ENCODE results near the gene TEDDM1. TPM values are rescaled to one million over a fixed set of nuclear protein-coding genes. Genes with fewer than 3 reads are reported as not detected.

TEDDM1 gene
- polyA plus RNA-seq, 1 donor from 2014 or later, result not detected

GRCh38 chr1:182415789-182416188, 15.3 kb upstream of the TEDDM1 start:
- no peaks in the 10 kb centered on the region for H4K20me1 ChIP-seq (ENCODE audit: insufficient read depth)
- H3K9me2 ChIP-seq (ENCODE audit: insufficient read depth, low read length), result no peaks in the 10 kb centered on the region
- H3K4me3 ChIP-seq (ENCODE audit: low read length), result no peak overlapping the region
- no peak overlapping the region for H2AFZ ChIP-seq (ENCODE audit: low read depth, low read length)
- no peaks in the 10 kb centered on the region for H3K36me3 ChIP-seq (ENCODE audit: insufficient read depth, low read length)
- H3K9me3 ChIP-seq (ENCODE audit: low read length), result no peaks in the 10 kb centered on the region
- no peak overlapping the region for H3K4me2 ChIP-seq (ENCODE audit: low read length)
- H3K79me2 ChIP-seq (replicated peaks; ENCODE audit: insufficient read depth, low read length), result no peaks in the 10 kb centered on the region
- H3K27me3 ChIP-seq (ENCODE audit: insufficient read depth, low read depth, low read length), result no peaks in the 10 kb centered on the region
- no peak overlapping the region for H3K9ac ChIP-seq (ENCODE audit: low read length)
- TF ChIP-seq MXI1 (conservative IDR thresholded peaks at IDR 0.05; ENCODE audit: poor library complexity, severe bottlenecking), result no peak
- no peak for TF ChIP-seq EP300 (conservative IDR thresholded peaks at IDR 0.05; ENCODE audit: poor library complexity, severe bottlenecking)
- no peak for TF ChIP-seq EZH2 (IDR thresholded peaks at IDR 0.05; ENCODE audit: borderline replicate concordance, insufficient read depth, low read length, poor library complexity, severe bottlenecking)
- TF ChIP-seq SMC3 (conservative IDR thresholded peaks at IDR 0.05; ENCODE audit: poor library complexity), result no peak
- no peak for TF ChIP-seq REST (IDR thresholded peaks at IDR 0.05; ENCODE audit: borderline replicate concordance)
- TF ChIP-seq RAD21 (conservative IDR thresholded peaks at IDR 0.05), result no peak
- no peak for TF ChIP-seq POLR2AphosphoS5 (IDR thresholded peaks at IDR 0.05)
- no peak for TF ChIP-seq CTCF (IDR thresholded peaks at IDR 0.05; ENCODE audit: poor library complexity, severe bottlenecking)
- no peak for TF ChIP-seq TAF1 (IDR thresholded peaks at IDR 0.05; ENCODE audit: low read depth)
- H3K27ac ChIP-seq (ENCODE audit: low read length), result no peak overlapping the region
- no peaks in the 10 kb centered on the region for H3F3A ChIP-seq (ENCODE audit: insufficient read depth, low read length, poor library complexity, severe bottlenecking)

GRCh38 chr1:182413969-182414368, 13.5 kb upstream of the TEDDM1 start:
- TF ChIP-seq SMC3 (conservative IDR thresholded peaks at IDR 0.05; ENCODE audit: poor library complexity) (no peak), CTCF (IDR thresholded peaks at IDR 0.05; ENCODE audit: poor library complexity, severe bottlenecking) (no peak), EP300 (conservative IDR thresholded peaks at IDR 0.05; ENCODE audit: poor library complexity, severe bottlenecking) (no peak), RAD21 (conservative IDR thresholded peaks at IDR 0.05) (no peak), MXI1 (conservative IDR thresholded peaks at IDR 0.05; ENCODE audit: poor library complexity, severe bottlenecking) (no peak)
- Histone ChIP-seq H3K4me3 (ENCODE audit: low read length) (no peak overlapping the region), H3K4me2 (ENCODE audit: low read length) (no peak overlapping the region), H3K27me3 (ENCODE audit: insufficient read depth, low read depth, low read length) (no peaks in the 10 kb centered on the region), H3K27ac (ENCODE audit: low read length) (no peak overlapping the region), H3K9ac (ENCODE audit: low read length) (no peak overlapping the region), H3K36me3 (ENCODE audit: insufficient read depth, low read length) (no peaks in the 10 kb centered on the region), H3K9me3 (ENCODE audit: low read length) (no peaks in the 10 kb centered on the region), H2AFZ (ENCODE audit: low read depth, low read length) (no peak overlapping the region), H3K79me2 (replicated peaks; ENCODE audit: insufficient read depth, low read length) (no peaks in the 10 kb centered on the region), H4K20me1 (ENCODE audit: insufficient read depth) (no peaks in the 10 kb centered on the region), H3F3A (ENCODE audit: insufficient read depth, low read length, poor library complexity, severe bottlenecking) (no peaks in the 10 kb centered on the region), H3K9me2 (ENCODE audit: insufficient read depth, low read length) (no peaks in the 10 kb centered on the region)
